ENCODE data around the gene DUSP9.
"Not testable (repeated sequence)": the region's sequence is repeated elsewhere in the genome, so short reads cannot be mapped to it uniquely, and the experiment has no call there.

DNA sequence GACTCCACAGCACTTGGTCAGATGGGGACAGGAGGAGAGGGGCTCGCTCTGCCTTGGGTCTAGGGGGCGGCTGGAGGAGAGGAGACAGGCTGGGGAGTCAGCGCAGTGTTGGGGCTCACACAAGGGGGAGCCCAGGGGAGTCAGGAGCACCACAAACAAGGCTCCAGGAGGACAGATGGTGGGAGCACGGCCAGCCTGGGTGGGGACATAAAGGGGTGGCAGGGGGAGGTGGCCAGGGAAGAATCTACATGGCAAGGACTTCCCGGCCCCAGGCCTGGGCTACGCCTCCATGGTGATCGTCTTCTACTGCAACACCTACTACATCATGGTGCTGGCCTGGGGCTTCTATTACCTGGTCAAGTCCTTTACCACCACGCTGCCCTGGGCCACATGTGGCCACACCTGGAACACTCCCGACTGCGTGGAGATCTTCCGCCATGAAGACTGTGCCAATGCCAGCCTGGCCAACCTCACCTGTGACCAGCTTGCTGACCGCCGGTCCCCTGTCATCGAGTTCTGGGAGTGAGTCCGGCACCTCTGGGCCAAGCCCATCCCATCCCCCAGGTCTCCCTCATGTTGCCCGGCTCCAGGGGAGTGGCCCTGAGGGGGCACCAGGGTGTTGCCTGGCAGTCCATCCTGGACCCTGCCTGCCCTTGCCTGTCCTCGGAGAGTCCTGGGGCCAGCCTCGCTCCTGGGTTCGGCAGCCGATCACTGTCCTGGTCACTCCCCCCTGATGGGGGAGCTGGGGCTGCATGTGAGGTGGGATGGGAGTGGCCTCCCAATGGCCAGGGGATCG lies 44.2 kb downstream of the DUSP9 start:
- TF ChIP-seq, protein P1, sequence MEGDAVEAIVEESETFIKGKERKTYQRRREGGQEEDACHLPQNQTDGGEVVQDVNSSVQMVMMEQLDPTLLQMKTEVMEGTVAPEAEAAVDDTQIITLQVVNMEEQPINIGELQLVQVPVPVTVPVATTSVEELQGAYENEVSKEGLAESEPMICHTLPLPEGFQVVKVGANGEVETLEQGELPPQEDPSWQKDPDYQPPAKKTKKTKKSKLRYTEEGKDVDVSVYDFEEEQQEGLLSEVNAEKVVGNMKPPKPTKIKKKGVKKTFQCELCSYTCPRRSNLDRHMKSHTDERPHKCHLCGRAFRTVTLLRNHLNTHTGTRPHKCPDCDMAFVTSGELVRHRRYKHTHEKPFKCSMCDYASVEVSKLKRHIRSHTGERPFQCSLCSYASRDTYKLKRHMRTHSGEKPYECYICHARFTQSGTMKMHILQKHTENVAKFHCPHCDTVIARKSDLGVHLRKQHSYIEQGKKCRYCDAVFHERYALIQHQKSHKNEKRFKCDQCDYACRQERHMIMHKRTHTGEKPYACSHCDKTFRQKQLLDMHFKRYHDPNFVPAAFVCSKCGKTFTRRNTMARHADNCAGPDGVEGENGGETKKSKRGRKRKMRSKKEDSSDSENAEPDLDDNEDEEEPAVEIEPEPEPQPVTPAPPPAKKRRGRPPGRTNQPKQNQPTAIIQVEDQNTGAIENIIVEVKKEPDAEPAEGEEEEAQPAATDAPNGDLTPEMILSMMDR (IDR thresholded peaks at IDR 0.05; ENCODE audit: borderline replicate concordance, extremely low read depth, low read length, poor library complexity, severe bottlenecking), result not testable (repeated sequence)
- TF ChIP-seq EZH2 (IDR thresholded peaks at IDR 0.05; ENCODE audit: borderline replicate concordance, low read depth, low read length, severe bottlenecking), result not testable (repeated sequence)

Data from DND-41 (cell line).